ENCODE data around the gene SERPINB11.
A peak's percentile ranks its signal among the peaks of the same experiment; 100 is the strongest.
"Not testable (repeated sequence)": the region's sequence is repeated elsewhere in the genome, so short reads cannot be mapped to it uniquely, and the experiment has no call there.

SERPINB11 gene

GRCh38 chr18:63702660-63703059, at the start of gene SERPINB11:
TSS of gene SERPINB11 (plus strand) at chr18:63702960. CDS start at chr18:63710194, 7,234 bp downstream.
- DNase-seq (ENCODE audit: low spot score) (no peak), FAIRE-seq (no peak)

GRCh38 chr18:63658920-63659319, 43.8 kb upstream of the SERPINB11 start:
- DNase-seq (ENCODE audit: low spot score); FAIRE-seq: not testable (repeated sequence)

GRCh38 chr18:63661750-63662149, 41.0 kb upstream of the SERPINB11 start, which contains the start of gene SERPINB3:
TSS of gene SERPINB3 (minus strand) at chr18:63661893. CDS start at chr18:63661216, 677 bp downstream.
- not testable (repeated sequence) for FAIRE-seq

GRCh38 chr18:63664571-63664970, 38.2 kb upstream of the SERPINB11 start:
- DNase-seq (ENCODE audit: low spot score) (no peak), FAIRE-seq (no peak)

More at GRCh38 chr18:63661750-63662149, 41.0 kb upstream of the SERPINB11 start, which contains the start of gene SERPINB3:
- not testable (repeated sequence) for DNase-seq (ENCODE audit: low spot score)

- DNase-seq (ENCODE audit: low spot score): peak; percentile 4
- no peak for FAIRE-seq
Observed at GRCh38 chr18:63676526-63677323, 26.0 kb upstream of the SERPINB11 start.

GRCh38 chr18:63677500-63678225, 25.1 kb upstream of the SERPINB11 start:
- FAIRE-seq (no peak), DNase-seq (ENCODE audit: low spot score) (no peak)

GRCh38 chr18:63679820-63680606, 22.7 kb upstream of the SERPINB11 start:
- FAIRE-seq (no peak), DNase-seq (ENCODE audit: low spot score) (no peak)

GRCh38 chr18:63681449-63682340, 21.1 kb upstream of the SERPINB11 start:
- FAIRE-seq (no peak), DNase-seq (ENCODE audit: low spot score) (no peak)

- no peak for FAIRE-seq
- DNase-seq (ENCODE audit: low spot score): peak; percentile 31
Observed at GRCh38 chr18:63683152-63683551, 19.6 kb upstream of the SERPINB11 start.

- no peak for DNase-seq (ENCODE audit: low spot score)
- no peak for FAIRE-seq
Observed at GRCh38 chr18:63683890-63684289, 18.9 kb upstream of the SERPINB11 start.

- FAIRE-seq (no peak), DNase-seq (ENCODE audit: low spot score) (no peak)
Observed at GRCh38 chr18:63684718-63685117, 18.0 kb upstream of the SERPINB11 start.

GRCh38 chr18:63686871-63687270, 15.9 kb upstream of the SERPINB11 start:
- FAIRE-seq: no peak
- DNase-seq (ENCODE audit: low spot score): no peak

GRCh38 chr18:63689064-63689463, 13.7 kb upstream of the SERPINB11 start:
- DNase-seq (ENCODE audit: low spot score) (no peak), FAIRE-seq (no peak)

- FAIRE-seq: no peak
- no peak for DNase-seq (ENCODE audit: low spot score)
Observed at GRCh38 chr18:63697097-63697660, 5.6 kb upstream of the SERPINB11 start.

- FAIRE-seq: no peak
- no peak for DNase-seq (ENCODE audit: low spot score)
Observed at GRCh38 chr18:63700501-63700900, 2.3 kb upstream of the SERPINB11 start.

GRCh38 chr18:63701952-63702351, 808 bp upstream of the SERPINB11 start:
- DNase-seq (ENCODE audit: low spot score): no peak
- FAIRE-seq: no peak

GRCh38 chr18:63705401-63705800, 2.6 kb downstream of the SERPINB11 start:
- FAIRE-seq: no peak
- DNase-seq (ENCODE audit: low spot score): no peak

- no peak for FAIRE-seq
- DNase-seq (ENCODE audit: low spot score): no peak
Observed at GRCh38 chr18:63707816-63708215, 5.1 kb downstream of the SERPINB11 start.

GRCh38 chr18:63708650-63709049, 5.9 kb downstream of the SERPINB11 start:
- FAIRE-seq: no peak

More at GRCh38 chr18:63708650-63709049, 5.9 kb downstream of the SERPINB11 start:
- no peak for DNase-seq (ENCODE audit: low spot score)
